Cardiac fibroblast (primary cell): ENCODE results near the gene SLAMF7.
"Not testable (repeated sequence)": the region's sequence is repeated elsewhere in the genome, so short reads cannot be mapped to it uniquely, and the experiment has no call there.

Source experiments
- DNase-seq, 2 donors: peaks; one replicate each; pipeline versions ENCODE4 v3.0.0 to v3.0.0-alpha.2; 2010; ENCODE audit warnings: low read depth in 2 of 2
- H3K4me3 ChIP-seq, 2 donors: replicated peaks in 1 of 2; 1 replicate in 1 of 2; 2 replicates in 1 of 2; pipeline ENCODE4 v1.5.1; 2011; ENCODE audit warnings: low read depth in 2 of 2, low read length in 2 of 2, mild to moderate bottlenecking in 2 of 2, moderate library complexity in 1 of 2
- CTCF ChIP-seq: IDR thresholded peaks from one replicate; pipeline ENCODE4 v1.5.1; 2011; ENCODE audit warnings: low read depth, mild to moderate bottlenecking, low read length, inconsistent platforms

SLAMF7 gene

GRCh38 chr1:160739098-160739511, at the start of gene SLAMF7:
Gene SLAMF7 (plus strand): TSS chr1:160739247. CDS start chr1:160739302, 55 bp downstream.
- H3K4me3 ChIP-seq: no peak within 1 kb of the TSS
- no peak for DNase-seq
- TF ChIP-seq CTCF: no peak

- DNase-seq, H3K4me3 ChIP-seq: not testable (repeated sequence)
These were observed 46.7 kb upstream of the SLAMF7 start for GRCh38 chr1:160692390-160692789.

GRCh38 chr1:160702100-160702499, 36.9 kb upstream of the SLAMF7 start:
- DNase-seq: no peak
- H3K4me3 ChIP-seq: no peak overlapping the region
- no peak for TF ChIP-seq CTCF

GRCh38 chr1:160704250-160704649, 34.8 kb upstream of the SLAMF7 start:
- H3K4me3 ChIP-seq: no peak overlapping the region
- no peak for DNase-seq

GRCh38 chr1:160705212-160705621, 33.8 kb upstream of the SLAMF7 start:
- not testable (repeated sequence) for DNase-seq, H3K4me3 ChIP-seq

More at GRCh38 chr1:160704250-160704649, 34.8 kb upstream of the SLAMF7 start:
- no peak for TF ChIP-seq CTCF

GRCh38 chr1:160705742-160706141, 33.3 kb upstream of the SLAMF7 start:
- no peak for TF ChIP-seq CTCF
- no peak for DNase-seq
- no peak overlapping the region for H3K4me3 ChIP-seq

- no peak for DNase-seq
- no peak for TF ChIP-seq CTCF
- no peak overlapping the region for H3K4me3 ChIP-seq
These were observed 32.4 kb upstream of the SLAMF7 start for GRCh38 chr1:160706526-160707235.
